ENCODE measurements around the gene NRG2.

Gene NRG2

GRCh38 chr5:140054086-140054689 is 11.1 kb upstream of the NRG2 start:
- Histone ChIP-seq H3K27me3 (ENCODE audit: insufficient read depth, poor library complexity, severe bottlenecking) (no peaks in the 10 kb centered on the region), H3K4me3 (replicated peaks; ENCODE audit: insufficient read depth, low read length) (no peak overlapping the region), H3K27ac (replicated peaks) (no peak overlapping the region)
- no peak for TF ChIP-seq REST (IDR thresholded peaks at IDR 0.05; ENCODE audit: insufficient replicate concordance, low read depth)
- no peak for TF ChIP-seq POLR2AphosphoS5 (IDR thresholded peaks at IDR 0.05; ENCODE audit: low read depth)
- no peak for TF ChIP-seq SPI1 (IDR thresholded peaks at IDR 0.05; ENCODE audit: borderline replicate concordance, low read depth)
- TF ChIP-seq CTCF (IDR thresholded peaks at IDR 0.05; ENCODE audit: insufficient read depth, low read length) = no peak
- TF ChIP-seq GABPA (IDR thresholded peaks at IDR 0.05; ENCODE audit: low read depth) = no peak
- DNase-seq (ENCODE audit: low read depth in 1 of 2, low spot score in 1 of 2) = no peak

- Histone ChIP-seq H3K4me3 (replicated peaks; ENCODE audit: insufficient read depth, low read length) (no peak overlapping the region), H3K27ac (replicated peaks) (no peak overlapping the region), H3K27me3 (ENCODE audit: insufficient read depth, poor library complexity, severe bottlenecking) (no peaks in the 10 kb centered on the region)
- no peak for TF ChIP-seq CTCF (IDR thresholded peaks at IDR 0.05; ENCODE audit: insufficient read depth, low read length)
- TF ChIP-seq SPI1 (IDR thresholded peaks at IDR 0.05; ENCODE audit: borderline replicate concordance, low read depth) = no peak
- no peak for TF ChIP-seq POLR2AphosphoS5 (IDR thresholded peaks at IDR 0.05; ENCODE audit: low read depth)
- no peak for TF ChIP-seq GABPA (IDR thresholded peaks at IDR 0.05; ENCODE audit: low read depth)
- no peak for DNase-seq (ENCODE audit: low read depth in 1 of 2, low spot score in 1 of 2)
Observed at GRCh38 chr5:140051950-140052349, 8.9 kb upstream of the NRG2 start.

- TF ChIP-seq REST (IDR thresholded peaks at IDR 0.05; ENCODE audit: insufficient replicate concordance, low read depth) = no peak
- TF ChIP-seq GABPA (IDR thresholded peaks at IDR 0.05; ENCODE audit: low read depth) = no peak
- TF ChIP-seq CTCF (IDR thresholded peaks at IDR 0.05; ENCODE audit: insufficient read depth, low read length) = no peak
- no peak for TF ChIP-seq POLR2AphosphoS5 (IDR thresholded peaks at IDR 0.05; ENCODE audit: low read depth)
- TF ChIP-seq SPI1 (IDR thresholded peaks at IDR 0.05; ENCODE audit: borderline replicate concordance, low read depth) = no peak
- no peaks in the 10 kb centered on the region for H3K27me3 ChIP-seq (ENCODE audit: insufficient read depth, poor library complexity, severe bottlenecking)
- H3K4me3 ChIP-seq (replicated peaks; ENCODE audit: insufficient read depth, low read length) = no peak overlapping the region
- DNase-seq (ENCODE audit: low read depth in 1 of 2, low spot score in 1 of 2) = no peak
- no peak overlapping the region for H3K27ac ChIP-seq (replicated peaks)
Observed at GRCh38 chr5:140049713-140050112, 6.6 kb upstream of the NRG2 start.

- Histone ChIP-seq H3K27me3 (ENCODE audit: insufficient read depth, poor library complexity, severe bottlenecking) (no peaks in the 10 kb centered on the region), H3K4me3 (replicated peaks; ENCODE audit: insufficient read depth, low read length) (no peak overlapping the region), H3K27ac (replicated peaks) (no peak overlapping the region)
- no peak for DNase-seq (ENCODE audit: low read depth in 1 of 2, low spot score in 1 of 2)
- TF ChIP-seq CTCF (IDR thresholded peaks at IDR 0.05; ENCODE audit: insufficient read depth, low read length) = no peak
Observed at GRCh38 chr5:140049205-140049604, 6.1 kb upstream of the NRG2 start.

Data from HL-60 (cell line).